GM13976 (cell line): ENCODE results near the gene SV2B.

Experiments
- DNase-seq: peaks from one replicate; pipeline ENCODE4 v3.0.0; 2012; ENCODE audit warnings: low spot score
- CTCF ChIP-seq: IDR thresholded peaks from 2 replicates; pipeline ENCODE4 v1.5.1; 2012; ENCODE audit warnings: borderline replicate concordance, mild to moderate bottlenecking; ENCODE audit not compliant: insufficient read depth; ENCODE audit errors: extremely low read depth, missing control alignments, control extremely low read depth
- in situ Hi-C: fragments of 300-500 bp; cut with MboI; formaldehyde crosslinking; loops from one replicate; pipeline ENCODE4 v1.12.0; 2022; ENCODE audit warnings: low sequenced_read_pairs, mixed read lengths, inconsistent platforms; ENCODE audit not compliant: unreplicated experiment

Gene SV2B

GRCh38 chr15:91192690-91193377 lies 92.8 kb downstream of the SV2B start:
- in situ Hi-C loops: no loop called here
- no peak for DNase-seq

GRCh38 chr15:91193378-91193720 lies 93.3 kb downstream of the SV2B start:
- TF ChIP-seq CTCF: no peak
- DNase-seq: no peak
- in situ Hi-C loops: no loop called here

More at GRCh38 chr15:91192690-91193377, 92.8 kb downstream of the SV2B start:
- TF ChIP-seq CTCF: no peak

GRCh38 chr15:91196127-91196526 lies 96.1 kb downstream of the SV2B start:
- TF ChIP-seq CTCF: no peak
- in situ Hi-C loops: no loop called here
- DNase-seq: no peak

- no peak for TF ChIP-seq CTCF
- in situ Hi-C loops: no loop called here
- DNase-seq: no peak
Measured at GRCh38 chr15:91196768-91197167, 96.7 kb downstream of the SV2B start.

GRCh38 chr15:91199511-91199910 lies 99.5 kb downstream of the SV2B start:
- DNase-seq: no peak
- in situ Hi-C loops: no loop called here

GRCh38 chr15:91200101-91200754 lies 100.2 kb downstream of the SV2B start:
- no peak for DNase-seq
- in situ Hi-C loops: no loop called here
- no peak for TF ChIP-seq CTCF

More at GRCh38 chr15:91199511-91199910, 99.5 kb downstream of the SV2B start:
- no peak for TF ChIP-seq CTCF

- in situ Hi-C loops: no loop called here
- DNase-seq: no peak
- TF ChIP-seq CTCF: no peak
Measured at GRCh38 chr15:91202510-91203102, 102.5 kb downstream of the SV2B start.
